Central memory CD8-positive, alpha-beta T cell (primary cell): Measurements from ENCODE around the gene DBX2.
"Not testable (repeated sequence)": the region's sequence is repeated elsewhere in the genome, so short reads cannot be mapped to it uniquely, and the experiment has no call there.

Experiments used
- ATAC-seq: fragments of 150-1000 bp; cut with Tn5 transposase; replicated peaks from 2 replicates; pipeline ENCODE4 v1.10.0; 2022; ENCODE audit warnings: mild to moderate bottlenecking, moderate FRiP score, moderate number of reproducible peaks; ENCODE audit not compliant: poor library complexity, severe bottlenecking; ENCODE audit errors: extremely low read depth
- DNase-seq, 2 donors: peaks; one replicate each; pipeline ENCODE4 v3.0.0; 2021; ENCODE audit warnings: low spot score in 2 of 2
- H3K27ac Mint-ChIP-seq: one replicate; pipeline ENCODE4 v1.8.0; 2022; ENCODE audit warnings: low read depth, mild to moderate bottlenecking, moderate library complexity, mixed read lengths
- H3K27me3 Mint-ChIP-seq: one replicate; pipeline ENCODE4 v1.8.0; 2022; ENCODE audit warnings: mixed read lengths
- H3K36me3 Mint-ChIP-seq: one replicate; pipeline ENCODE4 v1.8.0; 2022; ENCODE audit warnings: mild to moderate bottlenecking, moderate library complexity, mixed read lengths; ENCODE audit not compliant: insufficient read depth
- H3K4me1 Mint-ChIP-seq: one replicate; pipeline ENCODE4 v1.8.0; 2022; ENCODE audit warnings: mixed read lengths
- H3K4me3 Mint-ChIP-seq: one replicate; pipeline ENCODE4 v1.8.0; 2022; ENCODE audit warnings: mild to moderate bottlenecking, moderate library complexity, mixed read lengths
- H3K9me3 Mint-ChIP-seq: one replicate; pipeline ENCODE4 v1.8.0; 2022; ENCODE audit warnings: mixed read lengths

DBX2 gene

GRCh38 chr12:45050751-45051571 lies at the start of gene DBX2:
Gene DBX2, minus strand, starts transcription at chr12:45051099. Its CDS starts 172 bp downstream, at chr12:45050927.
- no peak for ATAC-seq
- Mint-ChIP-seq H3K4me1 (no peaks in the 10 kb centered on the region), H3K27me3 (peaks cover 73% of the 10 kb centered on the region), H3K9me3 (no peaks in the 10 kb centered on the region), H3K4me3 (no peak within 1 kb of the TSS), H3K36me3 (no peaks in the 10 kb centered on the region), H3K27ac (no peak within 1 kb of the TSS)
- DNase-seq = no peak

GRCh38 chr12:45098766-45099165 lies 47.9 kb upstream of the DBX2 start:
- Mint-ChIP-seq H3K4me3 (no peak overlapping the region), H3K4me1 (no peaks in the 10 kb centered on the region), H3K27ac (no peak overlapping the region), H3K36me3 (no peaks in the 10 kb centered on the region), H3K9me3 (no peaks in the 10 kb centered on the region), H3K27me3 (peaks cover 20% of the 10 kb centered on the region)
- no peak for DNase-seq
- ATAC-seq = no peak

DNA sequence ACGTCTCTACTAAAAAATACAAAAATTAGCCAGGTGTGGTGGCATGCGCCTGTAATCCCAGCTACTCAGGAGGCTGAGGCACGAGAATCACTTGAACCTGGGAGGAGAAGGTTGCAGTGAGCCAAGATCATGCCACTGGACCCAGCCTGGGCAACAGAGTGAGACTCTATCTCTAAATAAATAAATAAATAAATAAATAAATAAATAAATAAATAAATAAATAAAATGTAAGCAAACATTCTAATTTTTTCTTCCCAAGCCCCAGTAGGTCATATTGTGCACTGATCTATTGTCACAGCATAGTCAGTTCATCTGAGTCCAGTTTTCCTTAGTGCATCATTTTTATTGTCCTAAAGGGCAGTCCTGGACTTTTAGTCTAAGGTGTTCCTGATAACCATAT lies 44.5 kb upstream of the DBX2 start:
- not testable (repeated sequence) for H3K36me3 Mint-ChIP-seq, H3K27ac Mint-ChIP-seq, H3K4me3 Mint-ChIP-seq, ATAC-seq, H3K9me3 Mint-ChIP-seq, DNase-seq, H3K4me1 Mint-ChIP-seq
- H3K27me3 Mint-ChIP-seq = peaks cover 34% of the 10 kb centered on the region

GRCh38 chr12:45093051-45093450 lies 42.2 kb upstream of the DBX2 start:
- no peaks in the 10 kb centered on the region for H3K9me3 Mint-ChIP-seq
- DNase-seq (no peak), ATAC-seq (no peak)
- peaks cover 36% of the 10 kb centered on the region for H3K27me3 Mint-ChIP-seq
- H3K27ac Mint-ChIP-seq = no peak overlapping the region
- no peaks in the 10 kb centered on the region for H3K4me1 Mint-ChIP-seq
- no peak overlapping the region for H3K4me3 Mint-ChIP-seq
- no peaks in the 10 kb centered on the region for H3K36me3 Mint-ChIP-seq

DNA sequence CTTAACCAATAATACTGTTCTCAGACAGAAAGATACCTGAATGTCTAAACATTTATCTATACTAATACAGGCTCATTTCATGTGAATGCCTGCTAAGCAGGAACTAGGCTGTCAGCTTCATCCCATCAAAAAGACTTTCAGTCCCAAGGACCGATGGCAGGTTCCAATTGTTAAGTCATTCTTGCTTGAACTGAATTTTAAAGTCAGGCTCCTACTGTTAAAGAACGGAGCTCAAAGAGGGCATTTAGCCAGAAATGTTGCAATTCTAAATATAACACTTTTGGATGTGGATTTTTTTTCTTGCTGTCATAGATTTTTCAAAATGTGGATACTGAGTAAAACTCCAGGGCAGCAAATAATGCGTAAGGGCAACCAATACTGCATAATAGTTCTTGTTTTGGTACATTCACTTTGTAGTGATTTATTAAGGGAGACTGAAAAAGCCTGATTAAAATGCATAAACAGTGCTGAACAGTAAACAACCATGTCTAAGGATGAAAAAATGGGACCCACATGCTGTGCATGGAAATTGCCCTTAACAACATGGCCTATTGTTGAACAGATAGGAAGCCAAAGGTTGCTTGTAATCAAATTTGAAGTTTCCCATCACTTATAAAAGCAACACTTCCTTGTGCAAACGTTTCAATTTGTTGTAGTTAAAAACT lies 38.6 kb upstream of the DBX2 start:
- H3K4me1 Mint-ChIP-seq = no peaks in the 10 kb centered on the region
- H3K27me3 Mint-ChIP-seq = peaks cover 46% of the 10 kb centered on the region
- no peaks in the 10 kb centered on the region for H3K36me3 Mint-ChIP-seq
- no peak for ATAC-seq
- peaks cover 6% of the 10 kb centered on the region for H3K9me3 Mint-ChIP-seq
- DNase-seq = no peak
- no peak overlapping the region for H3K4me3 Mint-ChIP-seq
- no peak overlapping the region for H3K27ac Mint-ChIP-seq

GRCh38 chr12:45088608-45089007 lies 37.7 kb upstream of the DBX2 start:
- H3K27ac Mint-ChIP-seq = no peak overlapping the region
- H3K4me1 Mint-ChIP-seq = no peaks in the 10 kb centered on the region
- no peaks in the 10 kb centered on the region for H3K36me3 Mint-ChIP-seq
- peaks cover 42% of the 10 kb centered on the region for H3K27me3 Mint-ChIP-seq
- H3K9me3 Mint-ChIP-seq = peaks cover 6% of the 10 kb centered on the region
- ATAC-seq = no peak
- H3K4me3 Mint-ChIP-seq = no peak overlapping the region
- DNase-seq = no peak

- not testable (repeated sequence) for H3K9me3 Mint-ChIP-seq, DNase-seq, H3K4me3 Mint-ChIP-seq, ATAC-seq, H3K27ac Mint-ChIP-seq, H3K36me3 Mint-ChIP-seq, H3K4me1 Mint-ChIP-seq
- peaks cover 31% of the 10 kb centered on the region for H3K27me3 Mint-ChIP-seq
Measured at GRCh38 chr12:45084248-45084647, 33.3 kb upstream of the DBX2 start.

GRCh38 chr12:45077251-45077650 lies 26.4 kb upstream of the DBX2 start:
- no peak overlapping the region for H3K4me3 Mint-ChIP-seq
- peaks cover 28% of the 10 kb centered on the region for H3K27me3 Mint-ChIP-seq
- no peaks in the 10 kb centered on the region for H3K4me1 Mint-ChIP-seq
- DNase-seq (no peak), ATAC-seq (no peak)
- no peak overlapping the region for H3K27ac Mint-ChIP-seq
- H3K9me3 Mint-ChIP-seq = no peaks in the 10 kb centered on the region
- H3K36me3 Mint-ChIP-seq = no peaks in the 10 kb centered on the region

- H3K9me3 Mint-ChIP-seq = no peaks in the 10 kb centered on the region
- no peak for ATAC-seq
- H3K27me3 Mint-ChIP-seq = peaks cover 27% of the 10 kb centered on the region
- H3K4me3 Mint-ChIP-seq = no peak overlapping the region
- H3K27ac Mint-ChIP-seq = no peak overlapping the region
- no peak for DNase-seq
- H3K36me3 Mint-ChIP-seq = no peaks in the 10 kb centered on the region
- H3K4me1 Mint-ChIP-seq = no peaks in the 10 kb centered on the region
Measured at GRCh38 chr12:45076417-45077026, 25.6 kb upstream of the DBX2 start.

DNA sequence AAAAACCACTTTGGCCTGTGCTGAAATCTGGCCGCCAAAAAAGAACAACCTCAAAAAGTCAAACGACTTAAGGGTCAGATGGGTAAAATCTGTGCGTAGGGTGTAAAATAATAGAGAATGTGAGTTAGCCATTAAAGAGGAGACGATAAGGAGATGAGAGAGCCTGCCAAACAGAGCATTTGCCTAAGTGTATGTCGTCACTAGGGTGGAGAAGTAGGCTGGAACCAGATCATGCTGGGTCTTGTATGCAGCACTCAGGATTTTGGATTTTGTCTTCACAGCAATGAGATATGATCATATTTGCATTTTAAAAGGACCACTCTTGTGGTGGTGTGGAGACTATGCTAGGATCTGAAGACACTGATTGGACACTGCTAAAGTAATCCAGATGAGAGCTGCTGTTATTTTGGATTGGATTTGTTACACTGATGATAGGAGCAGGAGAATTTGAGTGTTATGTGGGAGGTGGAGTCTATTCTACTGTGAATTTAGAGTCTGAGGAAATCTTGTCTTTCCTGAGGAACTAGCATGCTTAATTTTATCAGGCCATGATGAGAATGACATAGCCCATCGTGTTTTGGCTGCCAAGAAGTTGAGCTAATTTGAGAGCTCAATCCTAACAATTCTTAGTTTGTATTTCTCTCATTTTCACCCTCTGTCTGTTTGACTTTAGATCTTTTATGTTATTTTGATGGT lies 24.8 kb upstream of the DBX2 start:
- no peak overlapping the region for H3K4me3 Mint-ChIP-seq
- DNase-seq (no peak), ATAC-seq (no peak)
- peaks cover 19% of the 10 kb centered on the region for H3K27me3 Mint-ChIP-seq
- no peaks in the 10 kb centered on the region for H3K4me1 Mint-ChIP-seq
- no peak overlapping the region for H3K27ac Mint-ChIP-seq
- H3K36me3 Mint-ChIP-seq = no peaks in the 10 kb centered on the region
- H3K9me3 Mint-ChIP-seq = no peaks in the 10 kb centered on the region

GRCh38 chr12:45065125-45065626 lies 14.3 kb upstream of the DBX2 start:
- no peaks in the 10 kb centered on the region for H3K36me3 Mint-ChIP-seq
- H3K4me3 Mint-ChIP-seq = no peak overlapping the region
- DNase-seq (no peak), ATAC-seq (no peak)
- no peaks in the 10 kb centered on the region for H3K4me1 Mint-ChIP-seq
- peaks cover 29% of the 10 kb centered on the region for H3K27me3 Mint-ChIP-seq
- no peaks in the 10 kb centered on the region for H3K9me3 Mint-ChIP-seq
- H3K27ac Mint-ChIP-seq = no peak overlapping the region

DNA sequence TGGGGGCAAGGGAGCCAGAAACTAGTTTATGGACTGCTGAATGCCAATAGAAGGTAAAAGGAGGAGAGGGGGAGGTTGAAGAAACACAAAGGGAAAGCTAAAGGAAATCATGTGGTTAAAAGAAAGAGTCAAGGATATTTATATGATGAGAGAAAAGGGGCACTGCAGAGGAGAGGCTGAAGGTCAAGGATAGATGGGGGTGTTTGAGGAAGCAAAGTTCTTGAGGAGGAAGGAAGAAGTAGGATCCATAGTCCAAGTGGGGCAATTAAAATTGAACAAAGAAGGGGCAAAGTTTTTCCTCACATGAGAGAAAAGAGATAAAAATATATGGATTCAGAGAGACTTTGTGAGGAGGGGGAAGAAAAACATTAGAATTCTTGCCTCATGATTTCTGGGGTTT lies 10.1 kb upstream of the DBX2 start:
- DNase-seq = no peak
- Mint-ChIP-seq H3K36me3 (no peaks in the 10 kb centered on the region), H3K27me3 (peaks cover 37% of the 10 kb centered on the region), H3K9me3 (no peaks in the 10 kb centered on the region), H3K4me1 (no peaks in the 10 kb centered on the region), H3K4me3 (no peak overlapping the region), H3K27ac (no peak overlapping the region)
- no peak for ATAC-seq
